Gastrocnemius medialis (tissue), 4 donors: Measurements from ENCODE around the gene COBLL1. TPM values are rescaled to one million over a fixed set of nuclear protein-coding genes. Genes with fewer than 3 reads are reported as not detected.

Source experiments
- ATAC-seq, 2 donors: fragments of 150-250 bp; one replicate each; pipeline ENCODE4 v1.9.1; 2016
- DNase-seq, 2 donors: peaks; one replicate each; pipeline ENCODE4 v3.0.0-alpha.2; 2019
- H3K27ac ChIP-seq, 4 donors: fragments of 200-600 bp; sonication (generic); 1 replicate in 1 of 4; 2 replicates in 3 of 4; pipeline ENCODE4 v1.5.1; 2016 to 2018; ENCODE audit warnings: mild to moderate bottlenecking in 2 of 4, moderate library complexity in 1 of 4
- H3K27me3 ChIP-seq, 3 donors: fragments of 200-600 bp; sonication (generic) in 2 of 3; 1 replicate in 1 of 3; 2 replicates in 2 of 3; pipeline versions ENCODE4 v1.5.1 to v1.6.0; 2016 to 2019; ENCODE audit warnings: mild to moderate bottlenecking in 1 of 3, moderate library complexity in 1 of 3
- H3K36me3 ChIP-seq, 2 donors: fragments of 200-600 bp; sonication (generic) in 1 of 2; one replicate each; pipeline ENCODE4 v1.5.1; 2017 to 2018
- H3K4me1 ChIP-seq, 2 donors: fragments of 200-600 bp; sonication (generic) in 1 of 2; one replicate each; pipeline ENCODE4 v1.5.1; 2016 to 2017; ENCODE audit warnings: mild to moderate bottlenecking in 2 of 2
- H3K4me3 ChIP-seq, 4 donors: fragments of 200-600 bp; sonication (generic) in 3 of 4; 1 replicate in 1 of 4; 2 replicates in 3 of 4; pipeline ENCODE4 v1.5.1; 2016 to 2019; ENCODE audit warnings: mild to moderate bottlenecking in 2 of 4
- H3K9me3 ChIP-seq, 3 donors: fragments of 200-600 bp; sonication (generic) in 2 of 3; 1 replicate in 1 of 3; 2 replicates in 2 of 3; pipeline ENCODE4 v1.5.1; 2016 to 2019
- POLR2A ChIP-seq, 2 donors: fragments of 450-650 bp; IDR thresholded peaks; one replicate each; pipeline ENCODE4 v1.6.1; 2017; ENCODE audit warnings: antibody characterized with exemption in 2 of 2, mild to moderate bottlenecking in 2 of 2, moderate library complexity in 2 of 2
- in situ Hi-C, 4 donors: fragments of 200-750 bp; cut with MboI; loops; one replicate each; pipeline versions ENCODE4 v1.15.0 to v1.8.0; 2017; ENCODE audit warnings: low sequenced_read_pairs in 4 of 4
- intact Hi-C: fragments of 100-400 bp; cut with DNase I; formaldehyde crosslinking; loops from one replicate; pipeline ENCODE4 v1.15.1; 2023; ENCODE audit warnings: low total_unique reads
- total RNA-seq, 4 donors: library from RNA; depleted of rRNA; stranded (reverse); fragments of >200 nt; gene quantifications; one replicate each; pipeline versions ENCODE4 v1.1.0 to v1.2.3, GENCODE V29; 2016
- TF ChIP-seq, protein P1 (sequence below), 5 experiments: fragments of 450-650 bp in 3 of 5; fragments of 200-600 bp in 2 of 5; sonication (generic) in 2 of 5; IDR thresholded peaks in 4 of 5; conservative IDR thresholded peaks in 1 of 5; 1 replicate in 4 of 5; 2 replicates in 1 of 5; pipeline ENCODE4 v1.5.1; 2016 to 2019; ENCODE audit warnings: antibody characterized with exemption in 5 of 5, mild to moderate bottlenecking in 3 of 5, moderate library complexity in 3 of 5

Gene COBLL1
- total RNA-seq, 4 donors from 2014 or later, result 1.9 to 9.6 (median 4.0) TPM

GRCh38 chr2:164756773-164757172 is 84.8 kb downstream of the COBLL1 start:
- in situ Hi-C loops (no loop called here), intact Hi-C loops (no loop called here)
- no peak for TF ChIP-seq POLR2A (IDR thresholded peaks at IDR 0.05)
- TF ChIP-seq, protein P1, sequence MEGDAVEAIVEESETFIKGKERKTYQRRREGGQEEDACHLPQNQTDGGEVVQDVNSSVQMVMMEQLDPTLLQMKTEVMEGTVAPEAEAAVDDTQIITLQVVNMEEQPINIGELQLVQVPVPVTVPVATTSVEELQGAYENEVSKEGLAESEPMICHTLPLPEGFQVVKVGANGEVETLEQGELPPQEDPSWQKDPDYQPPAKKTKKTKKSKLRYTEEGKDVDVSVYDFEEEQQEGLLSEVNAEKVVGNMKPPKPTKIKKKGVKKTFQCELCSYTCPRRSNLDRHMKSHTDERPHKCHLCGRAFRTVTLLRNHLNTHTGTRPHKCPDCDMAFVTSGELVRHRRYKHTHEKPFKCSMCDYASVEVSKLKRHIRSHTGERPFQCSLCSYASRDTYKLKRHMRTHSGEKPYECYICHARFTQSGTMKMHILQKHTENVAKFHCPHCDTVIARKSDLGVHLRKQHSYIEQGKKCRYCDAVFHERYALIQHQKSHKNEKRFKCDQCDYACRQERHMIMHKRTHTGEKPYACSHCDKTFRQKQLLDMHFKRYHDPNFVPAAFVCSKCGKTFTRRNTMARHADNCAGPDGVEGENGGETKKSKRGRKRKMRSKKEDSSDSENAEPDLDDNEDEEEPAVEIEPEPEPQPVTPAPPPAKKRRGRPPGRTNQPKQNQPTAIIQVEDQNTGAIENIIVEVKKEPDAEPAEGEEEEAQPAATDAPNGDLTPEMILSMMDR (IDR thresholded peaks at IDR 0.05 in 4 of 5, conservative IDR thresholded peaks at IDR 0.05 in 1 of 5), result no peak
- DNase-seq (no peak), ATAC-seq (no peak)
- Histone ChIP-seq H3K27ac (no peak overlapping the region), H3K4me3 (no peak overlapping the region), H3K27me3 (no peaks in the 10 kb centered on the region), H3K36me3 (no peaks in the 10 kb centered on the region), H3K4me1 (no peaks in the 10 kb centered on the region), H3K9me3 (no peaks in the 10 kb centered on the region)

DNA sequence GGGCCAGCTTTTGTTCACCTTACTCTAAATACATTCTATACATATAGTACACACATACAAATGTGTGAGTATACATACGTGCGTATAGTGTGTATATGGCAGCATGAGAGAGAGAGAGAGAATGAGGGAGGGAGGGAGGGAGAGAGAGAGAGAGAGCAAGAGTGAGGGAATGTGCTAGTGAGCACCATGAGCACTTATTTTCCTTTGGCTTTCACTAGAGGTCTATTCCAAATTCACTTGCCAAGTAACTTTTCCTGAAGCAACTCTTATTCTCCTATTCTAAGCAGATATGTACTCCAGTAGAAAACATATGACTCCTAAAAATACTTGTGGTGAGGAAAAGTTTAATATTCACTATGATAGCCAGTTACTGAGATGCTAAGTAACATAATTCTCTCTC is 85.7 kb downstream of the COBLL1 start:
- Histone ChIP-seq H3K9me3 (no peaks in the 10 kb centered on the region), H3K27me3 (no peaks in the 10 kb centered on the region), H3K4me1 (no peaks in the 10 kb centered on the region), H3K27ac (no peak overlapping the region), H3K4me3 (no peak overlapping the region), H3K36me3 (no peaks in the 10 kb centered on the region)
- in situ Hi-C loops, result no loop called here
- ATAC-seq (no peak), DNase-seq (no peak)
- no peak for TF ChIP-seq POLR2A (IDR thresholded peaks at IDR 0.05)
- TF ChIP-seq, protein P1 (IDR thresholded peaks at IDR 0.05 in 4 of 5, conservative IDR thresholded peaks at IDR 0.05 in 1 of 5), result no peak
- intact Hi-C loops, result no loop called here

DNA sequence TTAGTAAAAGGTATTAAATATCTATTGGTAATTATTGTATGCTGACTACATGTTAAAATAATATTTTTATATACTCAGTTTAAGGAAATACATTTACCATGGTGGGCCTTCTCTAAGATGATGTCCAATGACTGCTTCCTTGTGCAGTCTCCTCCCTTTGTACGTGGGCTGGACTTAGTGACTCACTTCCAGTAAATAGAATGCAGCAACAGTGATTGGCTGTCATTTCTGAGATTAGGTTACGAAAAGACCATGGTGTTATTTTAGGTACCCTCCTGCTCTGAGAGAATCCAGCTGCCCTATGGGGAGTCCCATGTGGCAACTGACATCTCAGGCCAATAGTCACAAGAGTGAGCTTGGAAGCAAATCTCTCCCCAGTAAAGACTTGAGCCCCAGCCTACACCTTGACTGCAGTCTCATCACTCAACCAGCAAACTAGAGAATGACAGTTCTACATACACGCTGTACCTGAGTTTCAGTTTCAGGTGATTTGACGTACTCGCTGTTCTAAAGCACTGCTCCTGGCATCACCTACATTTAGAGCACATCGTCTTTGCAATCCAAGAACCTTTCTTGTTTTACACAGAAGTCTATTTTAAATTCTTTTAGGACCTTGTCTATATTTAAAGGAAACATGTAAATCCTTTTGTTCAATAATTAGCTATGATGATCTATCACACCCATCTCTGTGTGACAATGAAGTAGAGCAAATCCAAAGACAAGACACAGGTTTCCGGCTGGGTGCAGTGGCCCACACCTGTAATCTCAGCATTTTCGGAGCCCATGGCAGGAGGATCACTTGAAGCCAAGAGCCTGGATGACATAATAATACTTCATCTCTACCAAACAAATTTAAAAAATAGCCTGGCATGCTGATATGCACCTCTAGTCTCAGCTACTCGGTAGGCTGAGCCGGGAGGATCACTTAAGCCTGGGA is 87.2 kb downstream of the COBLL1 start:
- intact Hi-C loops, result no loop called here
- no peaks in the 10 kb centered on the region for H3K4me1 ChIP-seq

GRCh38 chr2:164752956-164753355 is 88.7 kb downstream of the COBLL1 start:
- Histone ChIP-seq H3K27ac (no peak overlapping the region), H3K4me3 (no peak overlapping the region), H3K9me3 (no peaks in the 10 kb centered on the region), H3K36me3 (no peaks in the 10 kb centered on the region), H3K4me1 (no peaks in the 10 kb centered on the region), H3K27me3 (no peaks in the 10 kb centered on the region)
- TF ChIP-seq, protein P1 (IDR thresholded peaks at IDR 0.05 in 4 of 5, conservative IDR thresholded peaks at IDR 0.05 in 1 of 5), result no peak
- no peak for TF ChIP-seq POLR2A (IDR thresholded peaks at IDR 0.05)
- ATAC-seq (no peak), DNase-seq (no peak)
- intact Hi-C loops (no loop called here), in situ Hi-C loops (no loop called here)

More for the DNA sequence above, 87.2 kb downstream of the COBLL1 start:
- H3K9me3 ChIP-seq, result no peaks in the 10 kb centered on the region
- H3K27ac ChIP-seq, result no peak overlapping the region
- TF ChIP-seq POLR2A (IDR thresholded peaks at IDR 0.05), result no peak
- TF ChIP-seq, protein P1 (IDR thresholded peaks at IDR 0.05 in 4 of 5, conservative IDR thresholded peaks at IDR 0.05 in 1 of 5), result no peak
- H3K4me3 ChIP-seq, result no peak overlapping the region
- no peak for ATAC-seq
- in situ Hi-C loops, result no loop called here
- DNase-seq, result no peak
- no peaks in the 10 kb centered on the region for H3K27me3 ChIP-seq
- no peaks in the 10 kb centered on the region for H3K36me3 ChIP-seq
